ENCODE results near the gene IGF1R. TPM values are rescaled to one million over a fixed set of nuclear protein-coding genes. Genes with fewer than 3 reads are reported as not detected.

Gene IGF1R
- total RNA-seq, 1 donor from 2014 or later = 145 TPM

DNA sequence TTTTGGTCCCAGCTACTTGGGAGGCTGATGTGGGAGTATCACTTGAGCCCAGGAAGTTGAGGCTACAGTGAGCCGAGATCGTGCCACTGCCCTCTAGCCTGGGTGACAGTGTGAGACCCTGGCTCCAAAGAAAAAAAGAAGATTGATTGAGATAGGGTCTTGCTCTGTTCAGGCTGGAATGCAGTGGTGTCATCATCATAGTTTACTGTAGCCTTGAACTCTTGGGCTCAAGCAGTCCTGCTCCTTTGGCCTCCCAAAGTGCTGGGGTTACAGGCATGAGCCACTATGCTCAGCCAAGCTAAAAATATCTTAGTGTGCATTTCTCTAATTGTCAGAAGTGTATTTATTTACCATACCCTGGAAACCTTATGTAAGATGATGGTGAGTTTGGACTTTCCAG, 43.9 kb downstream of the IGF1R start:
- no peak overlapping the region for H3K27ac Mint-ChIP-seq (ENCODE audit: unreplicated experiment)
- peaks cover 61% of the 10 kb centered on the region for H3K4me1 Mint-ChIP-seq (ENCODE audit: low read depth, unreplicated experiment)
- peaks cover 6% of the 10 kb centered on the region for H3K27me3 Mint-ChIP-seq (ENCODE audit: unreplicated experiment)
- no peak overlapping the region for H3K4me3 Mint-ChIP-seq (ENCODE audit: unreplicated experiment)
- no peak for DNase-seq
- H3K9me3 Mint-ChIP-seq (ENCODE audit: unreplicated experiment) = peaks cover 9% of the 10 kb centered on the region
- TF ChIP-seq, protein P1, sequence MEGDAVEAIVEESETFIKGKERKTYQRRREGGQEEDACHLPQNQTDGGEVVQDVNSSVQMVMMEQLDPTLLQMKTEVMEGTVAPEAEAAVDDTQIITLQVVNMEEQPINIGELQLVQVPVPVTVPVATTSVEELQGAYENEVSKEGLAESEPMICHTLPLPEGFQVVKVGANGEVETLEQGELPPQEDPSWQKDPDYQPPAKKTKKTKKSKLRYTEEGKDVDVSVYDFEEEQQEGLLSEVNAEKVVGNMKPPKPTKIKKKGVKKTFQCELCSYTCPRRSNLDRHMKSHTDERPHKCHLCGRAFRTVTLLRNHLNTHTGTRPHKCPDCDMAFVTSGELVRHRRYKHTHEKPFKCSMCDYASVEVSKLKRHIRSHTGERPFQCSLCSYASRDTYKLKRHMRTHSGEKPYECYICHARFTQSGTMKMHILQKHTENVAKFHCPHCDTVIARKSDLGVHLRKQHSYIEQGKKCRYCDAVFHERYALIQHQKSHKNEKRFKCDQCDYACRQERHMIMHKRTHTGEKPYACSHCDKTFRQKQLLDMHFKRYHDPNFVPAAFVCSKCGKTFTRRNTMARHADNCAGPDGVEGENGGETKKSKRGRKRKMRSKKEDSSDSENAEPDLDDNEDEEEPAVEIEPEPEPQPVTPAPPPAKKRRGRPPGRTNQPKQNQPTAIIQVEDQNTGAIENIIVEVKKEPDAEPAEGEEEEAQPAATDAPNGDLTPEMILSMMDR (IDR thresholded peaks at IDR 0.05; ENCODE audit: partially characterized antibody, unreplicated experiment) = no peak
- H3K36me3 Mint-ChIP-seq (ENCODE audit: unreplicated experiment) = peaks cover 5% of the 10 kb centered on the region

- peak overlapping the region; percentile 67 for H3K27ac Mint-ChIP-seq (ENCODE audit: unreplicated experiment)
- TF ChIP-seq, protein P1 (IDR thresholded peaks at IDR 0.05; ENCODE audit: partially characterized antibody, unreplicated experiment) = no peak
- H3K9me3 Mint-ChIP-seq (ENCODE audit: unreplicated experiment) = peaks cover 12% of the 10 kb centered on the region
- no peak for DNase-seq
- peaks cover 7% of the 10 kb centered on the region for H3K27me3 Mint-ChIP-seq (ENCODE audit: unreplicated experiment)
- H3K36me3 Mint-ChIP-seq (ENCODE audit: unreplicated experiment) = peaks cover 5% of the 10 kb centered on the region
- H3K4me3 Mint-ChIP-seq (ENCODE audit: unreplicated experiment) = no peak overlapping the region
- peaks cover 56% of the 10 kb centered on the region for H3K4me1 Mint-ChIP-seq (ENCODE audit: low read depth, unreplicated experiment)
These were observed 45.8 kb downstream of the IGF1R start for GRCh38 chr15:98694161-98694560.

GRCh38 chr15:98698792-98699191, 50.5 kb downstream of the IGF1R start:
- H3K27me3 Mint-ChIP-seq (ENCODE audit: unreplicated experiment) = peaks cover 15% of the 10 kb centered on the region
- H3K4me3 Mint-ChIP-seq (ENCODE audit: unreplicated experiment) = peak overlapping the region; percentile 65
- H3K9me3 Mint-ChIP-seq (ENCODE audit: unreplicated experiment) = peaks cover 16% of the 10 kb centered on the region
- H3K36me3 Mint-ChIP-seq (ENCODE audit: unreplicated experiment) = peaks cover 5% of the 10 kb centered on the region
- TF ChIP-seq, protein P1 (IDR thresholded peaks at IDR 0.05; ENCODE audit: partially characterized antibody, unreplicated experiment) = no peak
- H3K27ac Mint-ChIP-seq (ENCODE audit: unreplicated experiment) = peak overlapping the region; percentile 96
- H3K4me1 Mint-ChIP-seq (ENCODE audit: low read depth, unreplicated experiment) = peaks cover 68% of the 10 kb centered on the region
- no peak for DNase-seq

DNA sequence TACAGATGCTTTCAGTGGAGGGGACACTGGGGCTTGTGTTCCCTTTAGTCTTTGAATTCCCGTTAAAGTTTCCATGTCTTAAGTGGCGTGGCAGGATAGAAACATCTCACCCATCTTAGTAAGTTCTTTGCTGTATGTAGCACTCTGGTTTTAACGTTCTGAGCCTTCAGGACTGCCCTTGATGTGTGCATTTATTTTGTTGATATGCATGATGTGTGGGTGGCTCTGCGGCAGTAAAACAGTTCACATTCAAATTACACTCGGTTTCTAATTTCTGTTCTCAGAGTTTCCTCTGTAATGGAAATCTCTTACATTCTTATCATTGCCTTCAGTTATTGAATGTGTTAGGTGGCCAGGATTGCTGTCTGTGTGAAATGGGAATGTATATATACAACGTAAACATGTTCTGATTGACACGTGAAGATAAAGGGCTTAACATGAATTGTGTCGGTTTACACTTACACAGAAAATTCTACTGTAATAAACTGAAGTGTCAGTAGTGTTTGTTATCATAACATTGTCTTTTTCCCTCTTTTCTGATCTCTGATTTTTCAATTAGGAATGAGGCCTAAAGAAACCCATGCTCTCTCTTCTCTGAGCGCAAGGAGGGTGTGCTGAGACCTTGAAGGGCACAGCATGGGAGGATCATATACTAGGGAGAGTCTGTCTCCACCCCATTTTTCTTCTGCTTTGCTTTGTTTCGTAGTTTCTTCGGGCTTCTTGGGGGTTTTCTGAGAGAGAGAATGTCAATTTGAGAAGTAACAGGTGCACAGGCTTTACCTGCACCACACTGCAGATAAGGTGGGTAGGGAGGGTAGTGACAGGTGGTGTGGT, 51.5 kb downstream of the IGF1R start:
- Mint-ChIP-seq H3K4me3 (ENCODE audit: unreplicated experiment) (peak overlapping the region; percentile 76), H3K4me1 (ENCODE audit: low read depth, unreplicated experiment) (peaks cover 62% of the 10 kb centered on the region), H3K27me3 (ENCODE audit: unreplicated experiment) (peaks cover 15% of the 10 kb centered on the region), H3K27ac (ENCODE audit: unreplicated experiment) (peak overlapping the region; percentile 96), H3K36me3 (ENCODE audit: unreplicated experiment) (peaks cover 5% of the 10 kb centered on the region), H3K9me3 (ENCODE audit: unreplicated experiment) (peaks cover 16% of the 10 kb centered on the region)
- no peak for DNase-seq
- TF ChIP-seq, protein P1 (IDR thresholded peaks at IDR 0.05; ENCODE audit: partially characterized antibody, unreplicated experiment) = no peak

DNA sequence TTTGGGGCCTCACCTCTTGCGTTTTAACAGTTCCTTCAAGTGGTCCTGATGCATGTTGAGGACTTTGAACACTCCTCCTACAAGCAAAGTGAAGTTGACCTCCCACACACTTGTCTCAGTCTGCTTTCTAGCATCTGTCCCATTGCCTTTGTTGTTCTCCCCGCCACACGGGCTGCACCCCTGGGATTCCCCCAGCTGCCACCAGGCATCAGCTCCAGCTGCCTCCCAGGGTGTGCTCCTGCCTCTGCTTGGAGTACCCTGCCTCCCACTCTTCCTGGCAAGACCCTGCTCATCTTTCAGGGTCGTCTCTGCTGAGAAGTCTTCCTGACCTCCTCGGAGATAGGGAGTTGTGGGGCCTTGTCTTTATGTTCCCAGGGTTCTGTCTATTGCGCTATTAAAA, 52.2 kb downstream of the IGF1R start:
- peaks cover 15% of the 10 kb centered on the region for H3K27me3 Mint-ChIP-seq (ENCODE audit: unreplicated experiment)
- H3K27ac Mint-ChIP-seq (ENCODE audit: unreplicated experiment) = peak overlapping the region; percentile 96

More for the DNA sequence above, 52.2 kb downstream of the IGF1R start:
- Mint-ChIP-seq H3K4me1 (ENCODE audit: low read depth, unreplicated experiment) (peaks cover 58% of the 10 kb centered on the region), H3K9me3 (ENCODE audit: unreplicated experiment) (peaks cover 13% of the 10 kb centered on the region), H3K36me3 (ENCODE audit: unreplicated experiment) (peaks cover 5% of the 10 kb centered on the region), H3K4me3 (ENCODE audit: unreplicated experiment) (peak overlapping the region; percentile 76)
- TF ChIP-seq, protein P1 (IDR thresholded peaks at IDR 0.05; ENCODE audit: partially characterized antibody, unreplicated experiment) = no peak
- peak; percentile 80 for DNase-seq

Measured in glutamatergic neuron (in vitro differentiated cells).